IPS DF 6.9 (cell line): Measurements from ENCODE around the gene MCHR1.

Experiments used
- DNase-seq: peaks from one replicate; pipeline ENCODE4 v3.0.0-alpha.2; 2013; ENCODE audit warnings: low read depth, low spot score
- H3K27ac ChIP-seq: one replicate; pipeline ENCODE4 v1.5.1; 2013; ENCODE audit warnings: low read length, control low read depth
- H3K27me3 ChIP-seq: 2 replicates; pipeline ENCODE4 v1.6.1; 2013; ENCODE audit warnings: mild to moderate bottlenecking, low read length; ENCODE audit not compliant: control insufficient read depth, insufficient read depth
- H3K36me3 ChIP-seq: 2 replicates; pipeline ENCODE4 v1.6.1; 2013; ENCODE audit warnings: low read length; ENCODE audit not compliant: control insufficient read depth, insufficient read depth
- H3K4me1 ChIP-seq: 2 replicates; pipeline ENCODE4 v1.6.1; 2013; ENCODE audit warnings: low read length; ENCODE audit not compliant: control insufficient read depth, insufficient read depth
- H3K4me3 ChIP-seq: 2 replicates; pipeline ENCODE4 v1.5.1; 2013; ENCODE audit warnings: mild to moderate bottlenecking, low read length
- H3K9me3 ChIP-seq: 2 replicates; pipeline ENCODE4 v1.6.1; 2013; ENCODE audit warnings: low read length, inconsistent platforms; ENCODE audit not compliant: control insufficient read depth, insufficient read depth
- WGBS: extraction: QIAGEN DNeasy Blood & Tissue Kit; methylation state at CpG from one replicate; pipeline ENCODE4 v1.1.7; 2013; ENCODE audit warnings: mixed read lengths, missing lambda C conversion rate; ENCODE audit not compliant: insufficient read length, insufficient coverage; 5-methylcytosine and 5-hydroxymethylcytosine counted together

Gene MCHR1

DNA sequence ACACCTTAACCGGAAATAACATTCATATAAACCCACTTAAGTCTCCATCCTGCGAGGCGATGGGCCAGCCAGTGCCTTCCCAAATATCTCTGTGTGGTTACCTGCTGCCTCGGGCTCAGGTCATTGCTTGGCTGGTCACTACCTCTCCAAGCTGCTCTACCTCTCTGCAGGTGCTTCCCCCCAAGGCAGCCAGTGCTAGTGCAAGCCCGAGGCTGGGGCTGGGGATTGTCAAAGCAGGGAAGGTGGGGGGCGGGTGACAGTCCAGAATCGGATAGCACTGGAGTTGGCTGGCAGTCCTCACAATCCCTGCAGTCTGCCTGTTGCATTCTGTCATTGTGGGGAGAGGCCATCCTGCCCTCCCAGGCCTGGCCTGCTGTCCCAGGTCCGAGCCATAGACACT lies 11.1 kb downstream of the MCHR1 start:
- DNase-seq: no peak
- no peak overlapping the region for H3K27ac ChIP-seq
- H3K4me1 ChIP-seq: 0 out of 2 replicates have a peak, but pooled peaks cover 3% of the 10 kb centered on the region
- no peaks in the 10 kb centered on the region for H3K36me3 ChIP-seq
- H3K4me3 ChIP-seq: no peak overlapping the region
- no peaks in the 10 kb centered on the region for H3K9me3 ChIP-seq
- WGBS: no CpG with 5 or more reads among the region's 8 CpGs
- no peaks in the 10 kb centered on the region; the same call in 1 of the 2 replicates for H3K27me3 ChIP-seq

DNA sequence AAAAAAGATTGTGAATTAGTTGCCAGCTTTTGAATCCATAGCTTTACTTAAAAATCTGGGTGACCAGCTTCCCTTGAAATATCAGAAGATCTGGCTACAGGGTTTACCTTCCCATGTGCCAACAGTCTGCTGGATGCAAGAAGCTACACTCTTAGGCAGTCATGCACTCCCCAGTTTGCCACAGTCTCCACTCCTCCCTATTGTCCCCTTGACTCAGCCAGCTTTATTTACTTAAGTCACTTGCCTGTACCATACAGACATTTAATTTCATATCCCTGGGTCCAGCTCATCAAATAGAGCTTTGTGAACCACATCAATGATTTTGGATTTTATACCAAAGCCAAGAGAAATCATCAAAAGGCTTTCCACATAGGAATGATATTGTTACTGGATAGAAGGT lies 12.2 kb downstream of the MCHR1 start:
- 0 out of 2 replicates have a peak, but pooled peaks cover 2% of the 10 kb centered on the region for H3K4me1 ChIP-seq
- no peak overlapping the region for H3K4me3 ChIP-seq
- no peaks in the 10 kb centered on the region; the same call in 1 of the 2 replicates for H3K27me3 ChIP-seq
- H3K9me3 ChIP-seq: no peaks in the 10 kb centered on the region
- no peak for DNase-seq
- no peak overlapping the region for H3K27ac ChIP-seq
- H3K36me3 ChIP-seq: no peaks in the 10 kb centered on the region

DNA sequence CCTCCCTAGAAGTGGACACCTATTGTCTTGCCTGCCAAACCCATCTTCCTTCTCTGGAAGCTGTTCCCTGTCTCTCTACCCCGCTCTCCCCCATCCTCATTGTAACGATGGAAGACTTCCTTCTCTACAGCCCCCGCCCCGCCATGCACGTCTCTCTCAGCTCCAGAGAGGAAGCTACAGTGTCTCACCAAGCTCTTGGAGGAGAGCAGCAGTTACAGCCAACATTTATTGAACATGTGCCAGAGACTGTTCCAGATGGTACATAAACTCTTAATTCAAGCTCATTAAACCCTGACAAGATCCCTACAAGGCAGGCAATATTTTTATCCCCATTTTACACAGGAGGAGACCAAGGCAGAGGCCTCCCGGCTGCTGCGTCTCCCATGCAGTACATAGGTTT lies 15.1 kb downstream of the MCHR1 start:
- WGBS: no CpG with 5 or more reads among the region's 7 CpGs
- H3K27me3 ChIP-seq: no peaks in the 10 kb centered on the region; the same call in 1 of the 2 replicates
- H3K4me3 ChIP-seq: no peak overlapping the region
- no peaks in the 10 kb centered on the region for H3K36me3 ChIP-seq
- H3K4me1 ChIP-seq: peaks cover 2% of the 10 kb centered on the region; the same call in 1 of the 2 replicates
- DNase-seq: no peak
- H3K9me3 ChIP-seq: no peaks in the 10 kb centered on the region
- H3K27ac ChIP-seq: no peak overlapping the region

- H3K9me3 ChIP-seq: no peaks in the 10 kb centered on the region
- no peak overlapping the region for H3K27ac ChIP-seq
- no peak for DNase-seq
- no peaks in the 10 kb centered on the region for H3K27me3 ChIP-seq
- WGBS: no CpG with 5 or more reads among the region's 7 CpGs
- no peaks in the 10 kb centered on the region for H3K36me3 ChIP-seq
- no peaks in the 10 kb centered on the region; the same call in 1 of the 2 replicates for H3K4me1 ChIP-seq
- H3K4me3 ChIP-seq: no peak overlapping the region
Measured at GRCh38 chr22:40701274-40701673, 22.0 kb downstream of the MCHR1 start.

- no peak overlapping the region for H3K27ac ChIP-seq
- no peak for DNase-seq
- H3K9me3 ChIP-seq: no peaks in the 10 kb centered on the region
- H3K4me1 ChIP-seq: no peaks in the 10 kb centered on the region
- WGBS: no CpG with 5 or more reads among the region's 1 CpG
- no peaks in the 10 kb centered on the region for H3K27me3 ChIP-seq
- H3K4me3 ChIP-seq: no peak overlapping the region
- H3K36me3 ChIP-seq: no peaks in the 10 kb centered on the region
Measured at GRCh38 chr22:40703174-40703573, 23.9 kb downstream of the MCHR1 start.

DNA sequence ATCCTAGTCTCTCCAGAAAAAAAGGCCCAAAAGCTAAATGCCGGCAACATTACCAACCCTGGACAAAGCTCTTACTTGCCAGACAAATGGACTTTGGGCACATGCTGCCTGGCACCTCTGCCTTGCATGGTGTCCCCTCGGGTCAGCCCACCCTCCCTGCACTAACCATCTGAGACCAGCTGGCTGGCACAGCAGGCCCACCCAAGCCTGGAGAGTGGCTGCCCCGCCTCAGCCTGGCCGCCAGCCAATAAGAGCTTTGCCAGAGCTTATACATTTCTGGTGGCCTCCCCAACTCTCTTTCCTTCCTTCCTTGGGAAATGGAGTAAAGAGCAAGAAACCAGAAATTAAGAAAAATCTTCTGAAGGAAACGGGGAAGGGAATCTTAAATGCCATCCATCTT lies 24.5 kb downstream of the MCHR1 start:
- WGBS: no CpG with 5 or more reads among the region's 5 CpGs
- Histone ChIP-seq H3K27ac (no peak overlapping the region), H3K36me3 (no peaks in the 10 kb centered on the region), H3K27me3 (no peaks in the 10 kb centered on the region), H3K9me3 (no peaks in the 10 kb centered on the region), H3K4me3 (no peak overlapping the region), H3K4me1 (no peaks in the 10 kb centered on the region)
- DNase-seq: no peak

GRCh38 chr22:40705918-40706682 lies 26.8 kb downstream of the MCHR1 start:
- DNase-seq: no peak
- Histone ChIP-seq H3K36me3 (no peaks in the 10 kb centered on the region), H3K4me1 (no peaks in the 10 kb centered on the region), H3K9me3 (no peaks in the 10 kb centered on the region), H3K27ac (no peak overlapping the region), H3K27me3 (no peaks in the 10 kb centered on the region), H3K4me3 (no peak overlapping the region)
- no CpG with 5 or more reads among the region's 9 CpGs for WGBS

DNA sequence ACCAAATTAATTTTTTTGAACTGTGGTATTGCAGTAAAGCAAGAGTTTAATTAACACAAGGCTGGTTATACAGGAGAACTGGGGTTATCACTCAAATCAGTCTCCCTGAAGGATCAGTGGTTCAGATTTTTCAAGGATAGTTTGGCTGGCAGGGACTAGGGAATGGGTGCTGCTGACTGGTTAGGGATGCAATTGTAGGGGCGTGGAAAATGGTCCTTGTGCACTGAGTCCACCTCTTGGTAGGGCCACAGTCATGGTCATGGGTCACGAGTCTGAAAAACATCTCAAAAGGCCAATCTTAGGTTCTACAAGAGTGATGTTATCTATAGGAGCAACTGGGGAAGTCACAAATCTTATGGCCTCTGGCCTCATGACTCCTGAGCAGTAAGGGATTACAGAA lies 27.9 kb downstream of the MCHR1 start:
- Histone ChIP-seq H3K9me3 (no peaks in the 10 kb centered on the region), H3K27ac (no peak overlapping the region), H3K27me3 (no peaks in the 10 kb centered on the region), H3K36me3 (no peaks in the 10 kb centered on the region), H3K4me1 (no peaks in the 10 kb centered on the region), H3K4me3 (no peak overlapping the region)
- no peak for DNase-seq
- WGBS: no CpG with 5 or more reads among the region's 2 CpGs

GRCh38 chr22:40708177-40708576 lies 28.9 kb downstream of the MCHR1 start:
- WGBS: no CpG with 5 or more reads among the region's 5 CpGs
- H3K36me3 ChIP-seq: no peaks in the 10 kb centered on the region
- H3K4me3 ChIP-seq: no peak overlapping the region
- H3K27ac ChIP-seq: no peak overlapping the region
- H3K27me3 ChIP-seq: no peaks in the 10 kb centered on the region
- H3K9me3 ChIP-seq: no peaks in the 10 kb centered on the region
- H3K4me1 ChIP-seq: no peaks in the 10 kb centered on the region
- DNase-seq: no peak

- DNase-seq: no peak
- no peaks in the 10 kb centered on the region for H3K27me3 ChIP-seq
- H3K36me3 ChIP-seq: no peaks in the 10 kb centered on the region
- peaks cover 3% of the 10 kb centered on the region; the same call in 1 of the 2 replicates for H3K4me1 ChIP-seq
- no peak overlapping the region for H3K4me3 ChIP-seq
- no CpG with 5 or more reads among the region's 6 CpGs for WGBS
- H3K27ac ChIP-seq: no peak overlapping the region
- H3K9me3 ChIP-seq: no peaks in the 10 kb centered on the region
Measured at GRCh38 chr22:40709752-40710413, 30.6 kb downstream of the MCHR1 start.
